Stimulated activated CD4-positive, alpha-beta T cell treated with anti-CD3 and anti-CD28 coated beads, Interleukin-1b, Interleukin-23, amount 100 ng/mL, for 1 hour (primary cell): ENCODE data around the gene GPR15.
A peak's percentile ranks its signal among the peaks of the same experiment; 100 is the strongest.

ENCODE experiments used
- DNase-seq, 2 donors: peaks; one replicate each; pipeline ENCODE4 v3.0.0-alpha.2; 2020; ENCODE audit warnings: low read depth in 2 of 2

Gene GPR15

DNA sequence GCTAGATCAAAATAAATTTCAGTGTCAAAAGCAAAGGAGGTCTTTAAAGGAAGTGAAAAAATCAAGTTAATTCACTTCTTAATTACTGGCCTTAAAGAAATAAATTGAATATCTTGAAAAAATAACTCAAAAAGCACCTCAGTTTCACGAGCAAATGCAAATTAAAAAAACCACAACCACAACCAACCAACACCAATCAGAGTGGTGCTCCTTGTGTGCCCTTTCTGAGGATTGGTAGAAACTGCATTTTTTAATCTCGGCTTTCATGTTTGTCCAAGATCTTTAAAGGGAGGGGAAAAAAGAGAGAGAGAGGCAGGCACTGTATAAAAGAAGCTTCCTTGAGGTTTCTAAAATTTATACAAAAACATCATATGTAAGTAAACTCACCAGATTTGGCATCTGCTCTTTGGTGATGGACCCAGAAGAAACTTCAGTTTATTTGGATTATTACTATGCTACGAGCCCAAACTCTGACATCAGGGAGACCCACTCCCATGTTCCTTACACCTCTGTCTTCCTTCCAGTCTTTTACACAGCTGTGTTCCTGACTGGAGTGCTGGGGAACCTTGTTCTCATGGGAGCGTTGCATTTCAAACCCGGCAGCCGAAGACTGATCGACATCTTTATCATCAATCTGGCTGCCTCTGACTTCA is at the start of gene GPR15:
Gene GPR15, plus strand, starts transcription at position 357 of the 653 bp plus-strand sequence. Its CDS starts 56 bp downstream, at position 413.
- DNase-seq = no peak

DNA sequence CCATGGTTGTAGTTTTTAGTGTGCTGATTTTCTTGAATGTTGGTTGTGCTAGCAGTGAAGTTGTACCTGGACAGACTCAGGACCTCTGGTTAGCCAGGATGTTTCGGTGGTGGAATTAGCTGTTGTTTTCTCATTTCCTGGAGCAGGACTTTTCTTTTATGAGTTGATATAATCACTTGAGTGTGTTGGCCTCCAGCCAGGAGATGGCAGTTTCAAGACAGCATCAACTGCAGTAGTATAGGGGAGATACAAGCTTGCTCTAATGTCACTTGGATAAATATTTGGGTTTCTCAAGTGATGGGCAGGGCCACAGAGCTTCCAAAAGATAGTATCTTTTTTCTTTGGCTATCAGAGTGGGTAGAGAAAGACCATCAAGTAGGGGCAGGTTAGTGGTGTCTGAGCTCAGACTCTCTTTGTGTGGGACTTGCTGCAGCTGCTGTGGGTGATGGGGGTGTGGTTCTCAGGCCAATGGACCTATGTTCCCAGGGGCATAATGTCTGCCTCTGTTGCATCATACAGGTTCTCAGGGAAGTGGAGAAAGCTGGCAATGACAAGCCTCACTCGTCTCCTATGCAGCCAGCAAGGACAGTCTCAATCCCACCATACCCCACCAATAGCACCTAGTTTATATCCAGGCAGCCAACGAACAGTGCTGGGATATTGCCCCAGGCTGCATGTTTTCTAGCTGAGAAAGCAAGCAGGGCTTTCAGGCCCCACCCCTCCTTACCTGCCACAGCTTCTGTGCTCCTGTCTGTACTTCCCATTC is 48.9 kb upstream of the GPR15 start:
- DNase-seq = no peak

DNA sequence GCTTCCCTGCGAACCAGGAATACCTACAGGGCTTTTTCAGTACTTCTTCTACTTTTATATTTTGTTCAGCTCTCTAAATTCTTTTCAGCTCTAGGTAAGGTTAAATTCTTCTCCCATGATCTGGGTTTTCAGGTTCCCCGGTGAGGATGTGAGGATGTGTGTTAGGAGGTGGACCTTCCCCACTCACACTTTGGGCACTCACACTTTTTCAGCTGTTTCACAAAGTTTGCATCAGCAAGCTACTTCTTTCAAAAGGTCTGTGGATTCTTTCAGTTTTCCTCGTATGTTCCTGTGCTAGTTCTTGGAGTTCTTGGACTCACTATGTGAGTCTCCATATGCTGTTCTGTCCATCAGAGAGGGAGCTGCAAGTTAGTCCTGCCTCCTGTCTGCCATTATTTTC is 48.2 kb upstream of the GPR15 start:
- DNase-seq = no peak

DNA sequence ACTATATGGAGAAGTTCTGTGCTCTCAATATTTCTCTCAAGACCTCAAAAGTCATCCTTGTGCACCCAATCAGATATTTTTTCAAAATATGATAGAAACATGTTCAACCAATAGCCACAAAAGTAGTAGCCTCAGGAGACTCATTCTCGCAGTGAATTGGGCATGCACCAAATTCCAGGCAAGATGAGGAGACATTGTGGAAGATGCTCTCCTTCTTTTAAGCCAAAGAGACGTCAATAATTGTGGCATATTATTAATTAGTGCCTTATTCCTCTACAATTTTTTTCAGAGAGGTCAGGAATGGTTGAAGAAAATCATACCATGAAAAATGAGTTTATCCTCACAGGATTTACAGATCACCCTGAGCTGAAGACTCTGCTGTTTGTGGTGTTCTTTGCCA is 34.4 kb upstream of the GPR15 start, which contains the start of gene OR5K2:
Gene OR5K2, plus strand, starts transcription at position 301 of the 400 bp plus-strand sequence. Its CDS starts 0 bp downstream, at position 301.
- DNase-seq = no peak

DNA sequence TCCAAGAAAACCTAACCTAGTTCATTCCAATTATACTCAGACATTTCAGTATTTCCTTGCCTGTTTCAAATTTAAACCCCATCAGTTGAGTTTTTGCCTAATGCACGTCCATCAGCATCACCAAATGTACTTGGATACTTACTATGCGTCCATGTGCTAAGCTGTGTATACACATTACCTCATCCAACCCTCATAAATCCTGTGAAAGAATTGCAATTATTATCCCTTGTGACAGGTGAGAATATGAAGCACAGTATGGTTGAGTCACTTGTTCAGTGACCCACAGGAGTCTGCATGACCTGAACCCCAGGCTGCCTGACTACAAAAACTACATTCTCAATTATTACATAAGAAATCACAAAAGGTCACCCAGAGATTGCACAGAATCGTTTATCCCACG is 31.8 kb upstream of the GPR15 start:
- no peak for DNase-seq

DNA sequence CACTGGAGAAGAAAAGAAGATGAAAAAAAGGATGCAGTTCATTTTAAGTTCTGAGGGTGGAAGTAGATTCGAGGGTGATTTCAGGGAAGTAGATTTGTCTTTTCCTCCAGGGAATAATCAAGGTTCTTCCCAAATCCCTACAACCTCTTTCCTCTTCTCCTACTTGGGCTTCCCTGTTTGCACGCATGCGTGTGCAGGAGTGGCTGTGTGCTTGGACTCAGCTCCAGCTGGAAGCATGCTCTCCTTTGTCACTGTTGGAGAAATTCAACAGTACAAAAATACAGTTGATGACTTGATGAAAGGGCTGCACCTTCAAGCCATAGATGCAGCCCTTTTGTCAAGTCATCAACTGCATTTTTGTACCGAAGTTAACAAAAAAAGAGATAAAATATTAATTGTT is 30.5 kb upstream of the GPR15 start:
- no peak for DNase-seq

DNA sequence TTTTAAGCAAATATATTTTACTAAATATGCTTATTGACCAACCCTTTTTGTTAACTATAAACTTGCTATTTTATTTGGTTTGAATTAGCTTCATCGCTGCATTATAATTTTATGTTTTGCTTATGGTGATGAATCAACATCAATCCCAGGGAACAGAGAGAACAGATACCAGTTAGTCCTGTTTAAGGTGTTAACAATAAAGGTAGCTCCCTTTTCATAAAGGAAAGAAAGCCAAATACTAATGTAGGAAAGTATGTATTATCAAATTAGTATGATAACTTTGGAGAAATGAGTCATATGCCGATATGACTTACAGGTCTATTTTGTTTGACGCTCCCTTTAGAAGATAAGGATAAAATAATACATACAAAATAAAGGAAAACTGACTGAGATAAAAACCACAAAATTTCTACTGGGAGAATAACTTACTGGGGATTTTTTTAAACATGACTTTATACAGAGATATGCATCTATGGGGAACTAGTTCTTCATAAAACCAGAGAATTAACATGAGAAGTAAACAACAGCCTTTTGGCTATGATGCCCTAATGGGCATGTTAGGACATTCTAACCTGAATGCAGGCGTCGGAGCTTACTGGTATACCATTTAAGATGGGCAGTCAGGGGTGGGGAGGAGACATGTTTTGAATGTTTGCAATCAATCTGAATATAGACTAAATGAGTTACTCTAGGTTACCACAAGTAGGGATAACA is 29.8 kb upstream of the GPR15 start:
- DNase-seq = no peak

DNA sequence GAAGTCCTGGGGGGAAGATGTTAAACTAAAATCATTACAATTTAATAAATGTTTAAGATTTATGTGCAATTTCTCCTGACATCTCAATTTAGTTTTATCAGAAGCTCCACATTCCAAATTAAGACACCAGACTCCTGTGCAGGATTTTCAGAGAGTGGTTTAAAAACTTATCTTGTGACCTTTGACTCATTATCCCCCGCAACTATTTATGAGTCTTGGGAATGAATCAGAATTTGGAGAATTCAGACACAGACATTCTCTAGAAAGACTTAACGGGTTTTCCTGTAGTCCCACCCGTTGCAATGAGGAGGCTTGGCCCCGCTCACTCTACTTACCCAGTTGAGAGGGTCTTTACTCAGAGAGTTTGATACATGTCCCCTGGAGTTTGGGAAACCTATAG is 27.2 kb upstream of the GPR15 start:
- DNase-seq = no peak

DNA sequence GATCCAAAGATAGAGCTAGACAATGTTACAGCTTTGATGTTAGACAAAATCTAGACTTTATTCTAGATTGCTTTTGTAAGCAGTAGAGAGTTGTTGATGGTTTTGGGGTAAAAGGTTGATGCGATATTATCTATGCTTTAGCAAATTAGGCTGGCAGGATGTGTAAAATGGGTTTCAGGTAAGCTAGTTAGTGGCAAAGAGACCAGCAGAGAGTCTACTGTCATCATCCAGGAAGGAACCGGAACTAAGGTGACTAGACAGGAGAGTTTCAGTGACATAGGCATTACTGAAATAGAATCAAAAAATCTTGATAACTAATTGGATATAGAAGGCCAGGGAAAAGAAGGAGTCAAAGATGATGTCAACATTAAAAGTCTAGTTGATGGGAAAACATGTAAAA is 23.2 kb upstream of the GPR15 start:
- DNase-seq = no peak

DNA sequence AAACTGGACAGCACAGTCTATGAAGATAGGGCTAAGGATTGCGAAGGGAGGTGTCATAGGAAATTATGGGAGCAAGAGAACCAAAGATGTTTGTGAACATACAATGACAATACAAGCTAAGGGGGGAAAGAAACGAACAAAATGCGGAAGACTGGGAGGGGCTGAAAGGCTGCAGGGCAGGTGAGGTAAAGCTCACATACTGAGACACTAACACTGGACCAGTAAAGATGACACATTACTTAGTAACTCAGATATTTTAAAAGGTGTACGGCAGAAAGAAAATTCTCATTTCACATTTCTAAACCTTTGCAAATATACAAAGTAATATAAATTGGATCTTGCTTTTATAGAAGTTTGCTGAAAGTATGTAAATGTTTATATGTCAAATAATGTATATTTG is 19.2 kb upstream of the GPR15 start:
- no peak for DNase-seq

DNA sequence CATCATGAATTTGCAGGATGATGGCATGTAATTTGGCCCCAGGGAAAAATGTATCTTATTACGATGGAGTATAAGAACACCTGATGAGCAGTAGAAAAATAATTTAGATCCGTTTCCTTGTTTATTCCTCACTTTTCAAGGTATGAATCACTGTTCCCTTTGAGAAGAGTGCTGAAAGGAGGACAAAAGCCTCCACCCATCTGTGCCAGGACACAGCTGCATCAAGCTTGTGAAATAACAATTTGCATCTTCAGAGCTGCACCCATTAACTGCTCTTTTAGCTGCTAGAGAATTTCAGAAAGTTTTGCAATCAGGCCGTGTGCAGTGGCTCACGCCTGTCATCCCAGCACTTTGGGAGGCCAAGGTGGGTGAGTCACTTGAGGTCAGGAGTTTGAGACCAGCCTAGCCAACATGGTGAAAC is 18.7 kb upstream of the GPR15 start:
- no peak for DNase-seq

DNA sequence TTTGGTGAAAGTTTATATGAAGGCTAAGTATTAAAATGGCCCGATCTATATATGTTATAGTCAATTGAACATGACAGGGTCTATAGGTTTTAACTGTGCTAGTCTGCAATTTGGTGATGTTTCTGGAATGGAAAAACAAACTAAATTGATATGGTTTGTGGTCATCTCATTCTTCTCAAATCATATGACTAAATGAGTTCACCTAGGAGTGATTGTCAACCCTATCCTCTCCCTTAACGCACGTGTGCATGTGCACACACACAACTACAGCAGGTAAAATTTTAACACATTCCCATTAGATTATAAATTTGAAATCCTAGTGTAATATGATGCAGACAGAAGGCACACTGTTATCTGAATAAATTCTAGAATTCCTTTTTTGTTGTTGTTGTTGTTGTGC is 18.0 kb upstream of the GPR15 start:
- DNase-seq = no peak

DNA sequence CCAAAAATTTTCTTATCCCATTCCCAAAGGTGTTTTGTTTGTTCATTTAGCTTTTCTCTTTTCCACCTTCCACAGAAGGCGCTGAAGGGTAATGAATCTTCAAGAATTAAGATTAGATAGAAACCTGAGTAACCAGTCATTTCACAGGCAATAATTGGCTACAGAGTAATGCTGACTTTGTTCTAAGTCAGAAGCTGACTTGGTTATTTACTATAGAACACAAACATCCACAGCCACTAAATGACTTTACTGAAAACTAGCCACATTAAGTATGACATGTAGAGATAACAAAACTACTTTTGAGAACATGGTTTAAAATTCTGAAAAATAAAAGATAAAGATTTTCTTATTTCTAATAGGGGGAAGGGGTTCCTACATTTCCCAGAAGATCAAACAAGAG is 16.8 kb upstream of the GPR15 start:
- DNase-seq = no peak

DNA sequence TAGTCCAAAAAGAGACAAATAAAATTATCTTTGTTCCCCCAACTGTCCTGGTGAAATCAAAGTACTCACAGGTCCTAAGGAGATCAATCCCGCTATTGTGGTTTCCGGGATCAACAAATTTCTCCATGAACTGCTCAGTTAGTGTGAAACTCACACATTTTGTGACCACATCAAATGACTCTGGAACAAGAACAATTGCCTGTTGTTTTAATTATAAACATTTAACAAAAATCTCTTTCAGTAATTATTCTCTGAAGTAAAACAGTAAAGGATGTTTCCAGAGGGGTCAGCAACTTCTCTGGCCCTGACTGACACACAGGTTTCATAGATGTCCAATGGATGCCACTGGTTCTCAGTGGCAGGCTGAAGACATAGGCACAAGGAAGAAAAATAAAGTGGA is 13.0 kb upstream of the GPR15 start:
- no peak for DNase-seq

DNA sequence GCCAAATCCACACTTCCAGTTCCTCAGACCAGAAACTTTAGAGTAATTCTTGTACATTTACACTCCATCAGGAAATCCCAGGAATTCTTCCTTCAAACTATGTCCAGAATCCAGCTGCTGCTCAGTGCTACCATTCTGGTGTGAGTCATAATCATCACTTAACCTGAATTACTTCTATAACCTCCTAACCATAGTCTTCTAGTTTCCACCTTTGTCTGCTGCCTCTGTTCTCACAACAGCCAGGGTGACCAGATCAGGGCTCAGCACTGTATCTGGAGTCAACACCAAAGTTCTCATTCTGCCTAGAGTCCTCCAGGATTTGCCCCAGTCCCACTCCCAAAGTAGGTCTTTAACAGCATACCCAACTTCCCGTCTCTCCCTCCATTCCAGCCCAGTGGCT is 12.4 kb upstream of the GPR15 start:
- no peak for DNase-seq

DNA sequence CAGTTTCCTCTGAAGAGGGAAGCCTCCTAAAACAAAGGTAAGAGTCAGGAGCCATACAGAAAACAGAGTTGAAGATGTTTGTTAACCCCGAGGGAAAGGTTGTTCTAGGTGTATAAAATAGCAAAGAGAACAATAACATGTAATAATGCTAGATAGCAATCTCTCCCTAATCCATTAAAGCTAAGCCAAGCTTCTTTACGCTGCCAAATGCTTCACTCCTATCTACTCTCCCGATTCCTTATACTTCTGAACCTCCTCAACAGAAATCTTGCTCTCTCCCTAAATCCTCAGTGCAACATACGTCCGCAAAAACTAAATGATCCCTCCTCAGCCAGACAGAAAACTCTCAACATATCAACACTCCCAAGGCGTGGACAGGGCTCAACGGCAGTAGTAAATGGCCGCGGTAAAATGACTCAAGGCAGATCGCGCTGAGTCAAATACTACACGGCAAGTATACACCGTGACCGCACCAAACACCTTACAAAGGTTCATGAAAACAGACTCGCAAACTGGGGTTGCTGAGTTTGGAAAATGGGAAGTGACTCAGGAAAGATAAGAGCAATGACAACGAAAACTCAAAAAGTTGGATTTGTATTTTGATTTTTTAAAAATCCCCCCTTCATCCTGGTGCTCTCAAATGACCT is 9.8 kb upstream of the GPR15 start:
- peak in 1 of 2 donors; percentile 13 for DNase-seq

DNA sequence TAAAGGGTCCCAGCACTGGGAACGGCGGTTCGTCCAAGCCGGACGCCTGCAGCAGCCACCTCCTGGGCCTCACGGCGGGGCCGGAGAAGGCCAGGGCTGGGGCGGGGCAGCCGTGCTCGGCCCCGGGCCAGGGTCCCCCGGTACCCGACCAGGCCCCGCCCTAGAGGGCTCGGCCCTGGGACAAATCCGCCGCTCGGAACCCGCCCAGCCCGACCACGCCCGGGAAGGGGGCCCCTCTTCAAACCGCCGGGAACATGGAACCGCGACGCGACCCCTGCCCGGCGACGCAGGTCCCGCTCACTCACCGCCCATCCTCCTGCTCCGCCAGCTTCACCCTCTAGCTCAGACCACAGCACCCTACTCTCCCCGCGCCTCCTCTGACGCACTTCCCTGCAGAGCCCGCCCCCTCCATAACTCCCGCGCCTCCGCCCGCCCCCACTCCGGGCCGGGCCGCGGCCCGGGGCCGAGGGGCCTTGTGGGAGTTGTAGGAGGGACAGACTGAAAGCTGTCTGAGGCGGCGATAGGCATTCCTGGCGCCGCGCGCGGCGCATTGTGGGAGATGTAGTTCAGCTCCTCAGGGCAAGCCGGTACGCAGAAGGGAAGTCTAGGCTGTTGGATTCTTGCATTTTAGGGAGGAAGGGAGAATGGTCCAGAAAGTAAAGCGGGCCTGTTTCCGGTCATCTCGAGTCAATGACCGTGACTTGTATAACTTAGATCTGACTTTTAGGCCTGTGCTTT is 9.1 kb upstream of the GPR15 start, which contains the start of gene CLDND1:
Gene CLDND1, minus strand, starts transcription at position 359 of the 738 bp plus-strand sequence. CDS start 1,478 bp downstream, outside the sequence.
- DNase-seq = peak; percentile 82 to 87

DNA sequence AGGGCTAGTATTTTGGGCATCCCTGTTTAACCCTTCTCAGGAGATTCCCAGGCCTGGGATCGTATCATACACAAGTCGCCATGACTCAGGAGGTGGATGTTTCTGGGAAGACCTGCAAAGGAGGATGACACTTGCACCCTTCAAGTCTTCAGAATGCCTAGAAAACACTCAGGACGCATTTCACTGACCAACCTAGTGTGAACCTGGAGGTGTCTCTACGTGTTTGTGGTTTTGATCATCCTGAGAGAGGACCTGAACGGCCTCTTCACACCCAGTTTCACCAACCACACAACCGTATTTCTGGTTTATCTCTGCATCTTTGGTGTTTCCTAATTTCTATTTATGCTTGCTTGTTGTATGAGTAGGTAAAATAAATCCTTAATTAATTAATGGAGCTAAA is 6.3 kb upstream of the GPR15 start:
- DNase-seq = no peak

DNA sequence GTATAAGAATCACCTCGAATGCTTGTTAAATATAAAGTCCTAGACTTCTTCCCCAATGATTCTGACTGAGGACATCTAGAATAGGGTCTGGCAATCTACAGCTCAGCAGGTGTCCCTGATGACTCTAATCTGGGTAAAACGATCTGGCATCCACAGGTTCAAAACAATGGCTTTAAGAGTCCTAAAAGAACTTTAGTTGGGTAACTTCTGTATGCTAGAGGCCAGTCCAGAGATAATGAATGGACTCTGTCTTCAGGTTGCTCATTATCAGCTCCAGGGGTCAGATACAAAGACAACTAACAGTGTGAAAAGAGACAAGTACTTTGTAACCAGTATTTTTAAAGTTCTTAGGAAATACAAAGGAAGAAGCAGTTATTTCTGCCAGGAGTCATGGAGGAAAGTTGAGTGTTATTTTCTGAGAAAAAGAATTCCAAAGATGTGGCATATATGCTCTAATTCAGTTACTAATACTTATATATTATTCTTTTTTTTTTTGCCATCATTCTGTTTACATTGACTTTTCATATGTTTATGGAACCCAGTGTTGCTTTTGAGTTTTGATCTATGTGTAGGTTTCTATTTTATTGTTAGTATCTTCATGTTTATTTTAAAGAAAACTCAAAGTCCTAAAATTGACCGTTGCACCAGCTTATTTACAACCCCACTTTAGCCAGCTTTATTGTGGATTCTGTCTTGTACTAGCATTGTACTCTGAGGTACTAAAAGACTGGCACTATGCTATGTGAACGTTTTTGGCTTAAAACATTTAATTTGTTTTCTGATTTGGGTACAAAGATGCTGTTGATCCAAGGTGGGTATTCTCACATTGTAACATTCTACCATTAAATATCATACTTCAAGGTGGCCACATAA is 3.1 kb upstream of the GPR15 start:
- DNase-seq = no peak

DNA sequence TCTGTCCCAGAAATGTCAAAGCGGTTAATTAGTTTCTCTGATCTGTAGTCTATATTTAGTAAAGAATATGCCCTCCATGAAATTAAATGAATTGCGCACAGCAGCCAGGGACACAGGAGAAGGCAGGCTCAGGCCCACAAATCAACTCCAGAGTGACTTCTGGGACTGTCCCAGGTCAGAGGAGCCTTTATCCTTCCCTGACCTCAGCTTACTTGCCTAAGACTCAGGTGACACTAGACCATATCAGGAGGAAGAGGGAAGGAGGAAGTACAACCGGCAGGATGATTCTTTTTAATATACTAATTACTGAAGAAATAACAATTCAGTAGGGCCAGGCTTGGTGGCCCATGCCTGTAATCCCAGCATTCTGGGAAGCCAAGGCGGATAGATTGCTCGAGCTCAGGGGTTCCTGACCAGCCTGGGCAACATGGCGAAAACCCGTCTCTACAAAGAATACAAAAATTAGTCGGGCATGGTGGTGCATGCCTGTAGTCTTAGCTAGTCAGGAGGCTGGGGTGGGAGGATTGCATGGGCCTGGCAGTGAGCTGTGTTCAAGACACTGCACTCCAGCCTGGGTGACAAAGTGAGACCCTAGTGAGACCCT is 1.8 kb upstream of the GPR15 start:
- no peak for DNase-seq
